Measurements from ENCODE around the gene MYH14. TPM values are rescaled to one million over a fixed set of nuclear protein-coding genes. Genes with fewer than 3 reads are reported as not detected.
"Not testable (repeated sequence)": the region's sequence is repeated elsewhere in the genome, so short reads cannot be mapped to it uniquely, and the experiment has no call there.

MYH14 gene
- total RNA-seq, 1 donor from 2014 or later = not detected

DNA sequence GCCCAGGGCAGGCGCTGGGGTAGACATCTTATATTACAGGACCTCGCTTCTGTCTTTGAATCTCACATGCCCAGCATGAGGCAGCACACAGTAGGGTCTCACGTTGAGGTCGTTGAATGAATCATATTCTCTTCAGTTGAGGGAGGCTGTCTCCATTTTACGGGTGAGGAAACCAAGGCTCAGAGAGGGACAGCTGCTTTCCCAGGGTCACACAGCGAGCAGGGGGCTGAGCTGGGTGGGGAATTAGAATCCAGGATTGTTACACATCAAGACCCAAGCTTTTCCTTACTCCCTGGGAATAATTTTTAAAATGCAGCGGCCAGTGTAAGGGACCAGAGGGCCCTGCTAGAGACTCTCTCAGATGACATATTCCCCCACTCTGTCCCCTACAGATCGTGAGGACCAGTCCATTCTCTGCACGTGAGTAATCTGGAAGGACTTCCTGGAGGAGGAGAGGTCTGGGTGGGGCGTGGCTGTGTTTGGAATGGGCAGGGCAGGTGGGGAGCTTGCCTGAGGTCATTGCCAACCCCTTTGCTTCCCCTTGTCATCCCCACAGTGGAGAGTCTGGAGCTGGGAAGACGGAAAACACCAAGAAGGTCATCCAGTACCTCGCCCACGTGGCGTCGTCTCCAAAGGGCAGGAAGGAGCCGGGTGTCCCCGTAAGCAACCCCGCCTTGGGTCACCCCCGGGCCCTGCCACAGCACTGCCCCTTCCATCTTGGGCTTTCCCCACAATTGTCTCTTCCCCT, 19.4 kb downstream of the MYH14 start:
- Mint-ChIP-seq H3K4me3 (no peak overlapping the region), H3K27ac (no peak overlapping the region), H3K4me1 (no peaks in the 10 kb centered on the region), H3K9me3 (peaks cover 4% of the 10 kb centered on the region), H3K36me3 (ENCODE audit: low read depth) (no peaks in the 10 kb centered on the region), H3K27me3 (peaks cover 17% of the 10 kb centered on the region)
- CTCF ChIA-PET = no interaction called here
- TF ChIP-seq CTCF (IDR thresholded peaks at IDR 0.05) = no peak
- POLR2A ChIA-PET = no interaction called here
- DNase-seq = no peak
- intact Hi-C loops (cut with micrococcal nuclease) = no loop called here
- ATAC-seq (ENCODE audit: low read depth) = no peak

DNA sequence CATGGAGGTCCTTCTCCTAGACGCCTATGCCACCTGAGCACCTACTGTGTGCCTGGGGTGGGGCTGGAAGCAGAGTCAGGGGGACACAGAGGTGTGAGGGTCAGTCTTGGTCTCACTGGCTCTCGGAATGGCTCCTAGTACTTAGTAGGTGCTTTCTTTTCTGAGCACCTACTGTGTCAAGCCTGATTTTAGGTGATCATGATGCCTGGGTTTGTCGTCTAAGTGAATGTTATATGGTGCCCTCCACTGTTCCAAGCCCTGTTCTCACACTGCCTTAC, 20.0 kb downstream of the MYH14 start:
- no peak for TF ChIP-seq CTCF (IDR thresholded peaks at IDR 0.05)
- Mint-ChIP-seq H3K9me3 (peaks cover 4% of the 10 kb centered on the region), H3K36me3 (ENCODE audit: low read depth) (no peaks in the 10 kb centered on the region), H3K4me3 (no peak overlapping the region), H3K27ac (no peak overlapping the region), H3K27me3 (peaks cover 17% of the 10 kb centered on the region), H3K4me1 (no peaks in the 10 kb centered on the region)
- ATAC-seq (ENCODE audit: low read depth) (no peak), DNase-seq (no peak)
- ChIA-PET CTCF (no interaction called here), POLR2A (no interaction called here)
- intact Hi-C loops (cut with micrococcal nuclease) = no loop called here

DNA sequence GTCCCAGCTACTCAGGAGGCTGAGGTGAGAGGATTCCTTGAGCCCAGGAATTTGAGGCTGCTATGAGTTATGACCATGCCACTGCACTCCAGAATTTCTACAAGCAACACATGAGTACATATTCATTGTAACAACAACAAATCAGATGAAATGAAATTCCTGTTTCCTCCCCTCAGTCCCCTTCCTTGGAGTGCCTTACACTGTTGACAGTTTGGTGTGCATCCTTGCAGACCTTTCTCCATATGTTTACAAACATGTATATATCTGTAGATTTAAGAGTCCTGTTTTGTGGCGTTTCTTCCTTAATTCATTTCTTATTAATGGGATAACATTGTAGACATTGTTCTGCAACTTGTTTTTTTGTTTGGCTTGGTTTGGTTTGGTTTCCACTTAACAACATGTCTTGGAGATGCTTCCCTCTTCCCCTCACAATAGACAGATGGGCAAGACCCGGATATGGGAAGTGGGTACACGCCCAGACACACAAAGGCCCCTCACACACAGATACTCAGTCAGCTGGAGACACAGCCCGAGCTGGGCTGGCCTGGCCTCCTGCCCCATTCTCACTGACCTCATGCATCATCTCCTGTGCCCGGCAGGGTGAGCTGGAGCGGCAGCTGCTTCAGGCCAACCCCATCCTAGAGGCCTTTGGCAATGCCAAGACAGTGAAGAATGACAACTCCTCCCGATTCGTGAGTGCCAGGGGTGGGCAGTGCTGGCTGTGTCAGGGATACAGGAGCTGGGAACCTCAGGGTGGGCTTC, 21.7 kb downstream of the MYH14 start:
- H3K27ac Mint-ChIP-seq = no peak overlapping the region
- ChIA-PET CTCF (no interaction called here), POLR2A (no interaction called here)
- no peak overlapping the region for H3K4me3 Mint-ChIP-seq
- peaks cover 4% of the 10 kb centered on the region for H3K9me3 Mint-ChIP-seq
- H3K36me3 Mint-ChIP-seq (ENCODE audit: low read depth) = no peaks in the 10 kb centered on the region
- H3K4me1 Mint-ChIP-seq = no peaks in the 10 kb centered on the region
- intact Hi-C loops (cut with micrococcal nuclease) = no loop called here
- no peak for TF ChIP-seq CTCF (IDR thresholded peaks at IDR 0.05)
- DNase-seq (no peak), ATAC-seq (ENCODE audit: low read depth) (no peak)
- H3K27me3 Mint-ChIP-seq = peaks cover 17% of the 10 kb centered on the region

DNA sequence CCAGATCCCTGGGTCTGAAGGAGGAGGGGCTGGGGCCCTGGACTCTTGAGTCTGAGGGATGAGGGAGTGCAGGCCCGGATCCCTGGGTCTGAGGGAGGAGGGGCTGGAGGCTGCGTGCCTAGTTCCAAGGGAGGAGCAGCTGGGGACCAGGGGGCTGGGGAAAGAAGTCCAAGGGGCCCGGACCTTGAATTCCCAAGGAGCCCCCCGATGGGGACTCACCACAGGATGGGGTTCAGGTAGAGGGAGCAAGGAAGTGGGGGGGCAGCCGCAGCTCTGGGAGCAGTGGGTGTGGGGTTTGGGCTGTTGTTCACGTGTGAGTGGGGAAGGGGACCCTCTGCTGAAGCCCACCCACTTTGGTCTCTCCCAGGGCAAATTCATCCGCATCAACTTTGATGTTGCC, 23.1 kb downstream of the MYH14 start:
- Mint-ChIP-seq H3K4me1 (no peaks in the 10 kb centered on the region), H3K27me3 (peaks cover 17% of the 10 kb centered on the region), H3K9me3 (peaks cover 4% of the 10 kb centered on the region), H3K36me3 (ENCODE audit: low read depth) (no peaks in the 10 kb centered on the region), H3K27ac (no peak overlapping the region), H3K4me3 (no peak overlapping the region)
- no peak for ATAC-seq (ENCODE audit: low read depth)
- DNase-seq = no peak
- no peak for TF ChIP-seq CTCF (IDR thresholded peaks at IDR 0.05)
- intact Hi-C loops (cut with micrococcal nuclease) = no loop called here
- ChIA-PET POLR2A (no interaction called here), CTCF (no interaction called here)

DNA sequence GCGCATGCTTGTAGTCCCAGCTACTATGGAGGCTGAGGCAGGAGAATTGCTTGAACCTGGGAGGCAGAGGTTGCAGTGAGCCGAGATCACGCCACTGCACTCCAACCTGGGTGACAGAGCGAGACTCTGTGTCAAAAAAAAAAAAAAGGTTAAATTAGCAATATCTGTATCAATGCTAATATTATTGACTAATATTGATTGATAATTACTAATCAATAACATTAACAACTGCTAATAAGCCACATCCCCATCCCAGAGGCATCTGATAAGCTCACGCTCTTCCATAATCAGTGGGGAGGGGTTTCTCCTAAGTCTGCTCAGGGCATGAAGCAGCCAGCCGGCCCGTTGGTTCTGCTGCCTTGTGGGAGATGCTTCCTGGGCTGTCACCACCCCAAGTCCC, 24.7 kb downstream of the MYH14 start:
- peaks cover 11% of the 10 kb centered on the region for H3K27me3 Mint-ChIP-seq
- H3K9me3 Mint-ChIP-seq; H3K4me1 Mint-ChIP-seq; DNase-seq; CTCF ChIA-PET; POLR2A ChIA-PET; ATAC-seq (ENCODE audit: low read depth); H3K36me3 Mint-ChIP-seq (ENCODE audit: low read depth); H3K4me3 Mint-ChIP-seq; H3K27ac Mint-ChIP-seq; intact Hi-C loops (cut with micrococcal nuclease): not testable (repeated sequence)
